Upper lobe of left lung (tissue), 6 donors: ENCODE data around the gene GRIN2A. TPM values are rescaled to one million over a fixed set of nuclear protein-coding genes. Genes with fewer than 3 reads are reported as not detected.

Experiments used
- ATAC-seq, 2 donors: fragments of 200-7000 bp; cut with Tn5 transposase; one replicate each; pipeline ENCODE4 v1.9.1; 2022; ENCODE audit warnings: mild to moderate bottlenecking in 2 of 2, moderate library complexity in 2 of 2; ENCODE audit not compliant: low FRiP score in 2 of 2
- DNase-seq, 2 donors: peaks; one replicate each; pipeline ENCODE4 v3.0.0-alpha.2; 2019 to 2020
- H3K27ac ChIP-seq, 4 donors: fragments of 200-600 bp; sonication (generic); one replicate each; pipeline ENCODE4 v1.5.1; 2016 to 2019
- H3K27me3 ChIP-seq, 4 donors: fragments of 200-600 bp; sonication (generic); one replicate each; pipeline ENCODE4 v1.5.1; 2017 to 2019
- H3K36me3 ChIP-seq, 4 donors: fragments of 200-600 bp; sonication (generic); one replicate each; pipeline ENCODE4 v1.5.1; 2016 to 2019
- H3K4me1 ChIP-seq, 4 donors: fragments of 200-600 bp; sonication (generic); one replicate each; pipeline ENCODE4 v1.5.1; 2018 to 2019
- H3K4me3 ChIP-seq, 4 donors: fragments of 200-600 bp; sonication (generic); one replicate each; pipeline ENCODE4 v1.5.1; 2017 to 2019; ENCODE audit warnings: mild to moderate bottlenecking in 2 of 4, moderate library complexity in 1 of 4
- H3K9me3 ChIP-seq, 4 donors: fragments of 200-600 bp; sonication (generic); one replicate each; pipeline ENCODE4 v1.5.1; 2018 to 2019
- EP300 ChIP-seq, 4 donors: sonication (generic); formaldehyde crosslinking; IDR thresholded peaks; one replicate each; pipeline ENCODE4 v1.5.1; 2017; ENCODE audit warnings: antibody characterized with exemption in 4 of 4, control low read depth in 2 of 4
- POLR2A ChIP-seq, 4 donors: fragments of 450-650 bp; IDR thresholded peaks; one replicate each; pipeline ENCODE4 v1.5.1; 2016 to 2017; ENCODE audit warnings: antibody characterized with exemption in 4 of 4, mild to moderate bottlenecking in 2 of 4
- POLR2AphosphoS5 ChIP-seq, 2 donors: sonication (generic); formaldehyde crosslinking; IDR thresholded peaks; one replicate each; pipeline ENCODE4 v1.5.1; 2017; ENCODE audit warnings: antibody characterized with exemption in 2 of 2
- WGBS, 2 donors: methylation state at CpG; one replicate each; pipeline ENCODE4 v1.1.5; 2017 to 2018; 5-methylcytosine and 5-hydroxymethylcytosine counted together
- total RNA-seq, 6 donors: library from RNA; depleted of rRNA in 4 of 6; stranded (reverse); fragments of >200 nt in 4 of 6; gene quantifications; one replicate each; pipeline versions ENCODE4 v1.1.0 to v1.2.1, GENCODE V29; 2016 to 2021
- TF ChIP-seq, protein P1 (sequence below), 6 experiments: fragments of 450-650 bp in 4 of 6; fragments of 200-600 bp in 2 of 6; sonication (generic) in 2 of 6; IDR thresholded peaks; one replicate each; pipeline ENCODE4 v1.5.1; 2016 to 2019; ENCODE audit warnings: antibody characterized with exemption in 6 of 6
- donor health status: DM: no; HTN: no; CAD: no; lungs with moderate emphysema.
- donor health status: DM: no; HTN: yes; CAD: no; lungs with severe emphysema.

Gene GRIN2A
- under 1 TPM in 3 of 6 donors, not detected in 3; 0.11 to 0.57 (median 0.30) TPM for total RNA-seq

DNA sequence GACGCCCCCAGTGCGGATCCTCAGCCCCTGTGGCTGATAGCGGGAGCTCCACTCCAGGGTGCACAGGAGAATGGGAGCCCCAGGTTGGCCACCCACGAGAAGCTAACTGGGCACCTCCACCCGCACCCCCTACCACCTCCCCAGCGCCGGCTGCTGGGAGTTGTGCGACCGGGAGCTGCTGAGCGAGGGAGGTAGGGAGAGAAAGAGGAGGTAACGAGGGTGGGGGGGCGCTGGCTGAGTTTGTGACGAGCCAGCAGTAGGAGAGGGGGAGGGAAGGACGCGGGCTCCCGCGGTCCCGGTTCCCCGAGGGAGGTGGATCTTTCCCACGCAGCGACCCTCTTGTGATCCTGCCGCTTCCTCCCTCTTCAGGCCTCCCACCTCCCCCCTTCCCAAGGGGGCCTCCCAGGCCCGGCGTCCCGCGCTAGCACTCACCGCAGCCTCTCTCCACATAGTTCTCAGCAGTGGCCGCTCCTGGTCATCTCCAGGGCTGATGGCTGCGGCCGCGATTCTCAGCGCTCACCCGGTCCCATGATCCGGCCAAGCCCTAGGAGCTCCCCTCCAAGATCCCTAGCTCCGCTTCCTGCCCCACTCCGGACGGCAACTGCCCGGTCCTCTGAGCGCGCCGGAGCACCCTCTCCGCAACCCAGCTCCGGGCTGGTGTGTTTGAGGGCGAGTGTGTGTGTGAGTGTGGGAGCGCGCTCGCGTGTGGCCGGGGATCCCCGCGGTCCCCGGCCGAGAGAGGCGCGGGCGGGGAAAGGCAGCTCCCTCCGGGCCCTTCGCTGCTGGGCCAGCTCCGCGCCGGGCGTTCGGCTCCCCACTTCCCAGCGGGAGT, at the start of gene GRIN2A:
Gene GRIN2A (minus strand): TSS at position 207 of the 832 bp plus-strand sequence. CDS start 2,017 bp downstream, outside the sequence.
- 0 to 1% methylated on average over 28 to 44 of the region's 64 CpGs for WGBS, 2 donors
- Histone ChIP-seq H3K4me3 (peak within 1 kb of the TSS in 3 of 4 donors; percentile 1 to 37 (median 30)), H3K27ac (no peak within 1 kb of the TSS), H3K36me3 (no peaks in the 10 kb centered on the region), H3K9me3 (no peaks in the 10 kb centered on the region), H3K27me3 (peaks cover 0 to 43% (median 16%) of the 10 kb centered on the region in 4 donors), H3K4me1 (peaks cover 22 to 30% (median 24%) of the 10 kb centered on the region in 4 donors)
- ATAC-seq (peak in 1 of 2 donors; percentile 18), DNase-seq (peak in 1 of 2 donors; percentile 82)
- TF ChIP-seq EP300 (IDR thresholded peaks at IDR 0.05) (no peak), POLR2AphosphoS5 (IDR thresholded peaks at IDR 0.05) (no peak), POLR2A (IDR thresholded peaks at IDR 0.05) (no peak)
- TF ChIP-seq, protein P1, sequence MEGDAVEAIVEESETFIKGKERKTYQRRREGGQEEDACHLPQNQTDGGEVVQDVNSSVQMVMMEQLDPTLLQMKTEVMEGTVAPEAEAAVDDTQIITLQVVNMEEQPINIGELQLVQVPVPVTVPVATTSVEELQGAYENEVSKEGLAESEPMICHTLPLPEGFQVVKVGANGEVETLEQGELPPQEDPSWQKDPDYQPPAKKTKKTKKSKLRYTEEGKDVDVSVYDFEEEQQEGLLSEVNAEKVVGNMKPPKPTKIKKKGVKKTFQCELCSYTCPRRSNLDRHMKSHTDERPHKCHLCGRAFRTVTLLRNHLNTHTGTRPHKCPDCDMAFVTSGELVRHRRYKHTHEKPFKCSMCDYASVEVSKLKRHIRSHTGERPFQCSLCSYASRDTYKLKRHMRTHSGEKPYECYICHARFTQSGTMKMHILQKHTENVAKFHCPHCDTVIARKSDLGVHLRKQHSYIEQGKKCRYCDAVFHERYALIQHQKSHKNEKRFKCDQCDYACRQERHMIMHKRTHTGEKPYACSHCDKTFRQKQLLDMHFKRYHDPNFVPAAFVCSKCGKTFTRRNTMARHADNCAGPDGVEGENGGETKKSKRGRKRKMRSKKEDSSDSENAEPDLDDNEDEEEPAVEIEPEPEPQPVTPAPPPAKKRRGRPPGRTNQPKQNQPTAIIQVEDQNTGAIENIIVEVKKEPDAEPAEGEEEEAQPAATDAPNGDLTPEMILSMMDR (IDR thresholded peaks at IDR 0.05) = no peak

DNA sequence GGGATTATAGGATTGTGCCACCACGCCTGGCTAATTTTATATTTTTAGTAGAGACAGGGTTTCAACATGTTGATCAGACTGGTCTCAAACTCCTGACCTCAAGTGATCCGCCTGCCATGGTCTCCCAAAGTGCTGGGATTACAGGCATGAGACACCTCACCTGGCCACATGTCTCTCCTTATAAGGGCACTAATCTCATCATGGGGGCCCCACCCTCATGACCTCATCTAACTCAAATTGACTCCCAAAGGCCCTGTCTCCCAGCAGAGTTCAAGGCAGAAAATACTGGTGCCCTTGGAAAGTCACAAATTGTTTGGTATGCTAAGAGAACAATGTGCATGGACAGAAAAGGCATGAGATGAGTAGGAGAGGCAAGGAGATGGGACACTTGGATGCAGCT, 49.3 kb upstream of the GRIN2A start:
- no peaks in the 10 kb centered on the region for H3K27me3 ChIP-seq
- no peaks in the 10 kb centered on the region for H3K4me1 ChIP-seq
- DNase-seq = no peak
- no peak for TF ChIP-seq POLR2AphosphoS5 (IDR thresholded peaks at IDR 0.05)
- TF ChIP-seq EP300 (IDR thresholded peaks at IDR 0.05) = no peak
- TF ChIP-seq POLR2A (IDR thresholded peaks at IDR 0.05) = no peak
- TF ChIP-seq, protein P1 (IDR thresholded peaks at IDR 0.05) = no peak
- WGBS, 2 donors = 81 to 82% methylated on average over 2 of the region's 2 CpGs
- peaks cover 0 to 17% (median 4%) of the 10 kb centered on the region in 4 donors for H3K9me3 ChIP-seq
- ATAC-seq = no peak
- H3K4me3 ChIP-seq = no peak overlapping the region
- H3K36me3 ChIP-seq = no peaks in the 10 kb centered on the region
- no peak overlapping the region for H3K27ac ChIP-seq

DNA sequence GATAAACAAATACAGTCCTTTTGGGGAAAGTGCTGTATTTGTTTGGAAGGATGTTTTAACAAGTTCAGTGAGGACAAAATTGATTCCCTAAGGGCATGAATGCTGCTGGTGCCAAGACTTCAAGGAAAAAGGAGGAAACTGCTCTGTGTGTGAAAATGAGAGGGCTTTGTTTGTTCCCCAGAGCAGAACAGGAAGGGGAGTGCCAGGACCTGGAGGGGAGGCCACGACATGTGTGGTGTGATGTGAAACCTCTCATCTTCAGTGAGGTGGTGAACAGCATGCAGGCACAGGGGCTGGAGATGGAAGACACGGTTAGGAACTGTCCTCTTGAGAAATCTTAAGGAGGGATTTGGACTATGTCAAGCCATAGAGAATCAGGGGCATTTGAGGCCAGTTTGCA, 46.6 kb upstream of the GRIN2A start:
- no peak overlapping the region for H3K4me3 ChIP-seq
- no peaks in the 10 kb centered on the region for H3K4me1 ChIP-seq
- DNase-seq (no peak), ATAC-seq (no peak)
- H3K9me3 ChIP-seq = peaks cover 0 to 17% (median 4%) of the 10 kb centered on the region in 4 donors
- TF ChIP-seq POLR2AphosphoS5 (IDR thresholded peaks at IDR 0.05) = no peak
- TF ChIP-seq, protein P1 (IDR thresholded peaks at IDR 0.05) = no peak
- no peak for TF ChIP-seq EP300 (IDR thresholded peaks at IDR 0.05)
- no peak for TF ChIP-seq POLR2A (IDR thresholded peaks at IDR 0.05)
- no peaks in the 10 kb centered on the region for H3K27me3 ChIP-seq
- H3K27ac ChIP-seq = no peak overlapping the region
- H3K36me3 ChIP-seq = no peaks in the 10 kb centered on the region
- 3 to 5% methylated on average over 2 of the region's 2 CpGs for WGBS, 2 donors

- H3K27ac ChIP-seq = no peak overlapping the region
- H3K36me3 ChIP-seq = no peaks in the 10 kb centered on the region
- TF ChIP-seq POLR2AphosphoS5 (IDR thresholded peaks at IDR 0.05) (no peak), POLR2A (IDR thresholded peaks at IDR 0.05) (no peak), EP300 (IDR thresholded peaks at IDR 0.05) (no peak)
- TF ChIP-seq, protein P1 (IDR thresholded peaks at IDR 0.05) = no peak
- no peak overlapping the region for H3K4me3 ChIP-seq
- WGBS, 2 donors = 14 to 40% methylated on average over 1 of the region's 1 CpG
- no peaks in the 10 kb centered on the region for H3K4me1 ChIP-seq
- peaks cover 0 to 7% (median 0%) of the 10 kb centered on the region in 4 donors for H3K9me3 ChIP-seq
- H3K27me3 ChIP-seq = no peaks in the 10 kb centered on the region
- ATAC-seq = no peak
- no peak for DNase-seq
Measured at GRCh38 chr16:10226987-10227306, 44.7 kb upstream of the GRIN2A start.
